ENCODE data around the gene RAB11FIP5.

Gene RAB11FIP5

GRCh38 chr2:73033142-73033765 is 79.5 kb downstream of the RAB11FIP5 start:
- no peak for DNase-seq (ENCODE audit: low read depth, low spot score)
- ChIA-PET CTCF (no interaction called here), POLR2A (no interaction called here)
- no peak overlapping the region for H3K4me3 ChIP-seq (ENCODE audit: low read depth, low read length)
- TF ChIP-seq CTCF (IDR thresholded peaks at IDR 0.05; ENCODE audit: insufficient read depth, low read length, missing control alignments), result no peak

GRCh38 chr2:73032702-73033097 is 80.0 kb downstream of the RAB11FIP5 start:
- H3K4me3 ChIP-seq (ENCODE audit: low read depth, low read length), result no peak overlapping the region
- CTCF ChIA-PET, result no interaction called here
- TF ChIP-seq CTCF (IDR thresholded peaks at IDR 0.05; ENCODE audit: insufficient read depth, low read length, missing control alignments), result no peak
- no peak for DNase-seq (ENCODE audit: low read depth, low spot score)
- POLR2A ChIA-PET, result no interaction called here

- CTCF ChIA-PET, result interaction anchor here (0.6 to 1.5 kb wide), 5 partner anchors 9 to 164 kb away, joined by 3 to 4 read pairs (median 3); partner anchors contain the start of gene SPR
- POLR2A ChIA-PET, result no interaction called here
These were observed 80.7 kb downstream of the RAB11FIP5 start for GRCh38 chr2:73031725-73032701.

GRCh38 chr2:73031095-73031678 is 81.6 kb downstream of the RAB11FIP5 start:
- POLR2A ChIA-PET, result no interaction called here
- CTCF ChIA-PET, result interaction anchor here (0.9 to 1.5 kb wide), 4 partner anchors 10 to 163 kb away, joined by 3 read pairs; partner anchors contain the start of gene SPR
- TF ChIP-seq CTCF (IDR thresholded peaks at IDR 0.05; ENCODE audit: insufficient read depth, low read length, missing control alignments), result no peak

More at GRCh38 chr2:73031725-73032701, 80.7 kb downstream of the RAB11FIP5 start:
- no peak for TF ChIP-seq CTCF (IDR thresholded peaks at IDR 0.05; ENCODE audit: insufficient read depth, low read length, missing control alignments)
- no peak overlapping the region for H3K4me3 ChIP-seq (ENCODE audit: low read depth, low read length)
- DNase-seq (ENCODE audit: low read depth, low spot score), result no peak

GRCh38 chr2:73028841-73029240 is 83.9 kb downstream of the RAB11FIP5 start:
- POLR2A ChIA-PET, result no interaction called here
- no peak for TF ChIP-seq CTCF (IDR thresholded peaks at IDR 0.05; ENCODE audit: insufficient read depth, low read length, missing control alignments)
- DNase-seq (ENCODE audit: low read depth, low spot score), result no peak
- no peak overlapping the region for H3K4me3 ChIP-seq (ENCODE audit: low read depth, low read length)
- CTCF ChIA-PET, result interaction anchor here (1.3 kb wide), 1 partner anchor 36 kb away, joined by 3 read pairs; no protein-coding TSS in a partner anchor

More at GRCh38 chr2:73031095-73031678, 81.6 kb downstream of the RAB11FIP5 start:
- DNase-seq (ENCODE audit: low read depth, low spot score), result no peak
- H3K4me3 ChIP-seq (ENCODE audit: low read depth, low read length), result no peak overlapping the region

All from AG04449 (cell line).